ENCODE measurements around the gene GGN.
"Not testable (repeated sequence)": the region's sequence is repeated elsewhere in the genome, so short reads cannot be mapped to it uniquely, and the experiment has no call there.

Gene GGN

DNA sequence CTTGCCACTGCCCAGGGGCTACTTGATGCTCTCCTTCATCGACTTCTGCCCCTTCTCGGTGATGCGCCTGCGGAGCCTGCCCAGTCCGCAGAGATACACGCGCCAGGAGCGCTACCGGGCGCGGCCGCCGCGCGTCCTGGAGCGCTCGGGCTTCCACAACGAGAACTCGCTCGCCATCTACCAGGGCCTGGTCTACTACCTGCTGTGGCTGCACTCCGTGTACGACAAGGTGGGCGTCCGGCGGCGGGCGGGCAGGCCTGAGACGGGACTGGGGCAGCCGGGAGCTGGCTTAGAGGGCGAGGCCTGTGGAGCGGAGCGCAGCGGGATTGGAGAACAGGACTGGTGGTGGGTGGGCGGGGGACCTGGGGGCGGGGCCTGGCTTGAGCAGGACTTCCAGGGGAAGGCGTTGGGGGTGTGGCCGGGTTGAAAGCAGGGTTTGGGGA is 26.2 kb downstream of the GGN start:
- DNase-seq (ENCODE audit: low spot score), result peak; percentile 93

DNA sequence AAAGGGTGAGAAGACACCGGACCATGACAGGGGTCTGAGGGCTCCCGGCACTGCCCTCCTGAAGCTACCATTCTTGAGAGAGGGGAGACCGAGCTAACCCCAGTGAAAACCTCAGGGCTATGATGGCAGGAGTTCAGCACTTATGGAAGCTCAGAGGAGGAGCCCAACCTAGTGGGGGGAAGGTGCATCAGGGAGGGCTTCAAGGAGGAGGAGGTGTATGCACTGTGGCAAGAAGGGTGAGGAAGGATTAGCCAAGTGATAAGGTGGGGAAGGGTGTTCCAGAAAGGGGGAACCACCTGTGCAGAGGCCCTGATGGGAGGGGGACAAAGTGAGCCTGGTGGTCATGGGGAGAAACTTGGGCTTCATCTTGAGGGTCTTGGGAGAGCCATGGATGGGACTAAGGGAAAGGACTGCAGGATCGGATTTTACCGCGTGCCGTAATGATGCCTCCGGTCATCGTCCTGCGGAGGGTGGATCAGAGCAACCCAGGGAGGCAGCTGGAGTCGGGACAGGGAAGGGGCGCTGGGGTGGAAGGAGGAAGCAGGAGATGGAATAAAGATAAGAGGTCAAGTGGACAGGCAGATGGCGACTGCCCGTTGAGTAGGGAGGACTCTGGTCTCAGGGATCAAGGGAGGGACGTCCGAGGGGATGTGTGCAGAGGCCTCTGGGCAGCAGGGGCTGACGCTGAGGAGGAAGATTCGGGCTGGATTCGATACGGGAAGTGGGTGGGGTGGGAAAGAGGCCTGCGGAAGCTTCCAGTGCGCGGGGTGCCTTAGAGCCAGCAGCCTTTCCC is 26.8 kb downstream of the GGN start:
- no peak for DNase-seq (ENCODE audit: low spot score)

DNA sequence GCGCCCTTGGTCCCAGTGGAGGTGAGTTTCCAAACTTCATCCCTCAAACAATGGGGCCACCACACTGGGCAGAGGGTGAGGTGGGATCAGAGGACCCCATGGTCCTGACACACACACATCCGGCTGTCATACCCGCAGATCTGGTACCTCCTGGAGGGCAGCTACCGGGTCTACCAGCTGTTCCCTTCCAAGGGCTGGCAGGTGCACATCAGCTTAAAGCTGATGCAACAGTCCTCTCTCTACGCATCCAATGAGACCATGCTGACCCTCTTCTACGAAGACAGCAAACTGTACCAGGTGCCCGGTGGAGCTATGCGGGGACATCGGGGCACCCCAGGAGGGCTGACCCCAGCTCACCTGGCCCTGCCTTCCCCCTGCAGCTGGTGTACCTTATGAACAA is 27.5 kb downstream of the GGN start:
- DNase-seq (ENCODE audit: low spot score), result no peak

DNA sequence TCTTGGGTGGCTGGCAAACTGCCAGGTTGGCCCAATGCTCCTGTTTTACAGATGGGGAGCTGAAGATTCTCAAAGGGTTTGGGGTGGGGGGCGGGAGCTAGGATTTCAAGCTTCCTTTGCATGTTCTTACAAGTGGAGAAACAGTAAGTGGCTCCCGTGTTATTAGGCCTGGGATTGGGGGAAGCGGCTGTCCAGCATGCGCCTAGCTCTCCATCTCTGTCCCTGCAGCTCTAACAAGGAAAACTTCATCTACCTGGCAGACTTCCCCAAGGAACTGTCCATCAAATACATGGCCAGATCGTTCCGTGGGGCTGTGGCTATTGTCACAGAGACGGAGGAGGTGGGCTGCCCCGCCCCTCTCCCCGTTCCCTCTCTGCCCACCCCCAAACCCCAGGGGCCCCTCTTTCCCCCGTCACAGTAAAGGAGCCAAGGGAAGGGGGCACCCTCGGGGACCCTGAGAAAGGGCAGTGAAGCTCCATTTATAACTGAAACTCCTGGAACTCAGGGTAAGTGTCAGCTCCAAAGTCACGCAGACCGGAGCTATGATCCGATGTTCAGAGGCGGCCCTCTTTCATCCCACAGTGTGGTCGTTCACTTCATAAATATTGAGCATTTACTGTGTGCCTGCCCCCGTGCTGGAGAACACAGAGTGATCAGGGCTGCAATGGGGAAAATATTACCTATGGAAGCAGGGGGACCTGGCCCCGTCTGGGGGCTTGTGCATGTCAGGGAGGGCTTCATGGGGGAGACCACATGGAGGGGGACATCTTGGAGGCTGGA is 28.4 kb downstream of the GGN start:
- no peak for DNase-seq (ENCODE audit: low spot score)

DNA sequence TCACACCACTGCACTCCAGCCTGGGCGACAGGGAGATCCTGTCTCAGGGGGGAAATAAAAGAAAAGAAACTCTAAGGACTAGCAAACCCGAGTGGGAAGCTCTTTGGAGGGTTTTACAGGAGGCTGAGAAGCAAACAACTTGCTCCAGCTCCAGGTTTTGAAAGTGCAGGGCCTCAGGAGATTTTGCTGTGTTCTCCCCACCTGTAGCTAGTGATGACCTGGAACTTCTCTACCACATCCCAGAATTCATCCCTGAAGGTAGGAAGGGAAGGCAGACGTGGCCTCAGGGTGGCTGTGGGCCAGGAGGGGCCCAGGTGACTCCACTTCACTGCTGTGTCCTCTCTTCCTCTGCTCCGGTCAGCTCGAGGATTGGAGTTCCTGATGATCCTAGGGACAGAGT is 29.8 kb downstream of the GGN start:
- no peak for DNase-seq (ENCODE audit: low spot score)

DNA sequence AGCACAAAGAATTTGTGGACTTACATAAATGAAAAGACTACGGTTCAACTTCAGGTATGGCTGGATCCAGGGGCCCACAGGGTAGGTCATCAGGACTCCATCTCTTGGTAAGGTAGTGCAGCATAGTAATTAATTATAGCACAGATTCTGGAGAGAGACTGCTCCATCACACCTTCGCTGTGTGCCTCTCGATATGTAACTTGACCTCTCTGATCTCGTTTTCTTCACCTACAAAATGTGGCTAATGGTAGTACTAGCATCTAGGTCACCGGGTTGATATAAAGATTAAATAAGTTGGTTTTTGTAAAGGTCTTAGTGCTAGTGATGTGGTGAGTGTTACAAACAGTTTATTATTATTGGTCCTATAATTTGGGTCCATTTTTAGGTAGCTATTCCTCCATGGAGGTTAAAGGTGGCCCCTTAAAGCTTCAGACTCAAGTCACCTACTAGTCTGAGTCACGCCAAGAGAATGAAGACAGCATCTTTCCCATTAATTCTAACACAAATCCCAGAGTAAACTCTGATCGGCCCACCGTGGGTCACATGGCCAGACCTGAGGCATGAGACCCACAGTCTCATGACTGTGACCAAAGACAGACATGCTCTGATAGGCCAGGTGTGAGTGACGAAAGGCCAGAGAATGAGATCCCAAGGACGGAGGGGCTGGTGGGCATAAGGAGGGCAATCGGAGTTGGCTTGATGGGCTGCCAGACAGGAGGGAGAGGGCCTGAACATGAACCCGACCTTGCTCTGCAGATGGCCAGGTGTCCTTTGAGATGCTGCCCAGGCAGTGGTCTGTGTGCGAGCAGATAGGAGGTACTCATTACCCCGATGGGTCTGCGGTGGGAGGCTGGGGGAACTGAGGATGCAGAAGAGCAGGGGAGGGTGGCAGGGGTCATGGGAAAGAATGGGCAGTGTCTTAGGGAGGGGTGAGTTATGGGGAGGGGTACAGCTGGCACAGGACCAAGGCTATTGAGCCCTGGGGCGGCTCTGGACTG is 31.8 kb downstream of the GGN start:
- DNase-seq (ENCODE audit: low spot score), result no peak

DNA sequence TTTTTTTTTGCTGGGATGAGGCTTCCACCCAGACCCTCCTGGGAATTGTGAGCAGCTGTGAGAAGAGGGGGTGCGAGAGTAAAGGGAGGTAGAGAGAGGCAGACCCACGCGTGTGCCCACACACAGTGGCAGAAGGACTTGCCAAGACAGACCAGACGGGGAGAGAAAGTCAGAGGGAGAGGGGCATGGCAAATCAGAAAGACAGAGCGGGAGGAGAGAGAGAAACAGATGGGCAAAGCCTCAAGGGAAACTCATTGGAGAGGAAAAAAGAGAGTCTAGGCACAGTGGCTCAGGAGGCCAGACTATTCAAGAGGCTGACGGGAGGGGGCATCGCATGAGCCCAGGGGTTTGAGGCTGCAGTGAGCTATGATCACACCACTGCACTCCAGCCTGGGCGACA is 35.2 kb downstream of the GGN start:
- no peak for DNase-seq (ENCODE audit: low spot score)

DNA sequence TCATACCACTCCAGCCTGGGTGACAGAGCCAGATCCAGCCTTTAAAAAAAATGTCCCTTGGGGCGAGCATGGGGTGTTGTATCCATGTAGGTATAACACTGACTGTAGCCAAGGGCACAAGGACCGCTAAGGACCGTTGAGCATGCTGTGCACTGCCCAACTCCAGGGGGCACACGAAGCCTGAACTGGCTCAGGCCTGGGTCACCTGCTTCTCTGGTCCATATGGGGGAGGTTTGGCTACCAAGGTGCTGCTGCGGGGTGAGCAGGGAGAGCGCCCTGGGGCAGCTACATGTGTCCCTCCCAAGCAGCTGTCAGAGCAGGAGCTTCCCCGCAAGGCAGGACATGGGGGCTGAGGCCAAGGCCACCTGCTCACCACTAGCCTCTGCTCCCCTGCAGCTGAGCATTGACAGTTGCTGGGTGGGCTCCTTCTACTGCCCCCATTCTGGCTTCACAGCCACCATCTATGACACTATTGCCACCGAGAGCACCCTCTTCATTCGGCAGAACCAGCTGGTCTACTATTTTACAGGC is 35.9 kb downstream of the GGN start:
- DNase-seq (ENCODE audit: low spot score), result no peak

DNA sequence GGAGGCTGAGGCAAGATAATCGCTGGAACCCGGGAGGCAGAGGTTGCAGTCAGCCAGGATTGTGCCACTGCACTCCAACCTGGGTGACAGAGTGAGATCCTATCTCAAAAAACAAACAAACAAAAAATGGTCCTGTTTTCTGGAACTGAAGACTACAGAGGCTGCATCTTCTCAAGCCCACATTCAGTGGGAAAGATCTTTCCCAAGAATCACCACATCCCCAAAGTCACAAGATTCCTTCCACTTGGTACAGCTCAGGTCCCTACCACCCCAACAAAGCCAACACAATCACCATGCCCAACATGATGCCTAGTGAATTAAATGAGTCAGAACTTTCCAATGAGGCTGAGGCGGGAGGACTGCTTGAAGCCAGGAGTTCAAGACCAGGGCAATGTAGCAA is 37.0 kb downstream of the GGN start:
- no peak for DNase-seq (ENCODE audit: low spot score)

DNA sequence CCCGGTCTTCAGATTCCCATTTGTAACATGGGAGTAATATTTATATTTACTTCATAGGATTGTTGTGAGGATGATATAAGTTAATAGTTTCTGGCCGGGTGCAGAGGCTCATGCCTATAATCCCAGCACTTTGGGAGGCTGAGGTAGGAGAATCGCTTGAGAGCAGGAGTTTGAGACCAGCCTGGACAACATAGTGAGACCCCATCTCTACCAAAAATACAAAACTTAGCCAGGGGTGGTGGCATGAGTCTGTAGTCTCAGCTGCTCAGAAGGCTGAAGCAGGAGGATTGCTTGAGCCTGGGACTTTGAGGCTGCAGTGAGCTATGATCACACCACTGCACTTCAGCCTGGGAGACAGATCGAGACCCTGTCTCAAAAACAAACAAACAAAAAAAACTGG is 41.0 kb downstream of the GGN start:
- DNase-seq (ENCODE audit: low spot score), result no peak

DNA sequence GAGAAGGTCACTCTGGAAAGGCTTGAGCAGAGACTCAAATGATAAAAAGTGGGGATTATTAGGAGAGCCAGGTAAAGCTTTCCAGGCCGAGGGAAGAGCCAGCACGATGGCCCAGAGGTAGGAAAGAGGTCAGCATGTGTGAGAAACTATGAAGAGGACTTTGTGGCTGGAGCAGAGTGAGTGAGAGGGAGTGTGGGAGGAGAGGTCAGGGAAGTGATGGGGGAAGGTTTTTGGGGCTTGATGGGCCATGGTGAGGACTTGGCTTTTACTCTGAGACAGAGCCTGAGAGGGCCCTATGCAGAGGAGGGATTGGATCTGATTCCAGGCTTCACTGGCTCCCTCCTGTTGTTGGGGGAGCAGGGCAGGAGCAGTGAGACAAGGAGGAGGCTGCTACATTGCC is 46.9 kb downstream of the GGN start:
- no peak for DNase-seq (ENCODE audit: low spot score)

DNA sequence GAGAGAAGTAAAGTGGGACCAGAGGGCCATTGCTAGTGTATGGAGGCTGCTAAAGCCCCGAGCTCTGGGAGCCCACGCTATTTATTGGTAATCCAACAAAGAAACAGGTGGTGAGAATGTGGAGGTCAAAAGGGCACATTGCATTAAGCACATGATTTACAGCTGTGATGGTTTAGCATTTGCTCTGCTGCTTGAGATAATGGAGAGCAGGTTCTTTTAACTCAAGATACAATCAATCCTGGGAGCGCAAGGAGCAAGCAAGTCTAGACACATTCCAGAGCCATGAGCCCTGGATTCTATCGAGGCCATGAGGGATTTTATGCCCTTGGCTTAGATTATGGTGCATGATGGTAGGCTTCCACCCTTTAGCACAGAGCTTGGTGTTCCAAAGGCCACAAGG is 48.8 kb downstream of the GGN start:
- DNase-seq (ENCODE audit: low spot score), result not testable (repeated sequence)

DNA sequence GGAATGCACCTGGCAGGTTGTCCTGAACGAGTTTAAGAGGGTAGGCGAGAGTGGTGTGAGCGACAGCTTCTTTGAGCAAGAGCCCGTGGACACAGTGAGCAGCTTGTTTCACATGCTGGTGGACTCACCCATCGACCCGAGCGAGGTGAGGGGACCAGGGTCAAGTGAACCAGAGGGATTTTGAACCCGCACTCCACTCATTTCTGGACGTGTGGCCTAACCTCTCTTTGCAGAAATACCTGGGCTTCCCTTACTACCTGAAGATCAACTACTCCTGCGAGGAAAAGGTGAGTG is 50.5 kb downstream of the GGN start:
- no peak for DNase-seq (ENCODE audit: low spot score)

DNA sequence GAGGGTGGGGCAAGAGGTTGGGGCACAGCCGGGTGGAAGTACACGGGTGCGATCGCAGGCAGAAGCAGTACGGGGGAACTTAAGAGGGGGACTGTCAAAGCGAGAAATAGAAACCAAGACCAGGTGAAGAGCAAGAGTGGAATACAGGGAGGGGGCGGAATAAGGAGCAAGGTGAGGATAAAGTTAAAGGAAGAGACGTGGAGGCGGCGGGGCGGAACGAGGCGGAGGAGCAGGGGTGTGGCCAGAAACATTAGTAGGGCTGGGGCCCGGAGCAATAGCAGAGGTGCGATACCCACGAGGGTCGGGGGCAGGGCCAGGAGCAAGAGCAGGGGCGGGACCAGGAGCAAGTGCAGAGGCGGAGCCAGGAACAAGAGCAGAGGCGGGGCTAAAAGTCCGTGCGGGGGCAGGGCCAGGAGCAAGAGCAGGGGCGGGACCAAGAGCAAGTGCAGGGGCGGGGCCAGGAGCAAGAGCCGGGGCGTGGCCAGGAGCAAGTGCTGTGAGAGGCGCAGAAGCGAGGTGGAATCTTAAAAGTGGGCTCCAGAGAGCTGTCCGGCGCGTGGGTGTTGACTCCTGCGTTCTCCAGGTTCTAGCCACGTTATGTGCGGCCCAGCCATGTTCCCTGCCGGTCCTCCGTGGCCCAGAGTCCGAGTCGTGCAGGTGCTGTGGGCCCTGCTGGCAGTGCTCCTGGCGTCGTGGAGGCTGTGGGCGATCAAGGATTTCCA is 51.0 kb downstream of the GGN start:
- DNase-seq (ENCODE audit: low spot score), result peak; percentile 92

DNA sequence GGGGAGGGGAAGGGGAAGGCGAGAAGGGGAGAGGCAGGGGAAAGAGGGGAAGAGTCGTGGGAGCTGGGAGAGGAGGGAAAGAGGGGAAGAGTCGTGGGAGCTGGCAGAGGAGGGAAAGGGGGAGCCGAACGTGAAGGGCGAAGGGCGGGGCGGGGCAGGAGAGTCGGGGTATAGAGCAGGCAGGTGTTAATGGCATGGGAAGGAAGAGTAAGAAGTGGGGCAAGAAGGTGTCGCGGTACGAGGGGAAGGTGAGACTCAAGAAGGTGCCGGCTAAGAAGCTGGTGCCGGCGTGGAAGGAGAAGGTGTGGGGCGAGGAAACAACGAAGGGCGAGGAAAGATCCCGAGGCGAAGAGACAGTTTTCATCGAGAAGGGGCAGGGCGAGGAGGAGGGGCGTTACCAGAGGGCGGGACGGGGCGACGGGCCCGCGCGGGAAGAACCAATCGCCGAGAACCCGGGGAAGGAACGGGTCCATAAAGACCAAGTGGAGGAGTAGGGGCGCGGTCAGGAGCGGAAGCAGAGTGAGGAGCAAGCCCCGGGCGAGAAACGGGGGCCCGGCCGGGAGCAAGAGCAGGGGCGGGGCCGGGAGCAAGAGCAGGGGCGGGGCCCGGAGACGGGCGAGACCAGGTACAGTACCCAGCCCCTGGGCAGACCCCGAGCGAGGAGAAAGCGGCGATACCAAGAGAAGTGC is 51.7 kb downstream of the GGN start:
- peak; percentile 97 for DNase-seq (ENCODE audit: low spot score)
